SK-N-SH treated with all-trans-retinoic acid at 6 μM for 48 hours (cell line): ENCODE measurements around the gene MT1HL1.

Source experiments
- ARNTL ChIP-seq: fragments of 450-650 bp; formaldehyde crosslinking; IDR thresholded peaks from 2 replicates; pipeline ENCODE4 v1.5.0; 2020; ENCODE audit warnings: low read depth, mild to moderate bottlenecking, moderate library complexity, borderline replicate concordance
- ZC3H10 ChIP-seq: fragments of 250-450 bp; sonication (Bioruptor Pico); IDR thresholded peaks from 2 replicates; pipeline ENCODE4 v1.5.1; 2021; ENCODE audit warnings: mild to moderate bottlenecking, moderate library complexity

- no peak for TF ChIP-seq ZC3H10
- no peak for TF ChIP-seq ARNTL (CRISPR knock-in tag)
These were observed 45.9 kb upstream of the MT1HL1 start for GRCh38 chr1:237050185-237050584.
